OCI-LY3 (cell line): Measurements from ENCODE around the gene RARG.

Experiments
- EZH2phosphoT487 ChIP-seq: fragments of 200-600 bp; shearing (Covaris generic); IDR thresholded peaks from 2 replicates; pipeline ENCODE4 v1.6.1; 2018; ENCODE audit warnings: antibody characterized with exemption, mixed run types, low read depth
- TF ChIP-seq, protein P1 (sequence below): fragments of 200-600, 300-600 bp; sonication (generic); IDR thresholded peaks from 2 replicates; pipeline ENCODE4 v1.5.1; 2014; ENCODE audit warnings: antibody characterized with exemption, low read length, low read depth

DNA sequence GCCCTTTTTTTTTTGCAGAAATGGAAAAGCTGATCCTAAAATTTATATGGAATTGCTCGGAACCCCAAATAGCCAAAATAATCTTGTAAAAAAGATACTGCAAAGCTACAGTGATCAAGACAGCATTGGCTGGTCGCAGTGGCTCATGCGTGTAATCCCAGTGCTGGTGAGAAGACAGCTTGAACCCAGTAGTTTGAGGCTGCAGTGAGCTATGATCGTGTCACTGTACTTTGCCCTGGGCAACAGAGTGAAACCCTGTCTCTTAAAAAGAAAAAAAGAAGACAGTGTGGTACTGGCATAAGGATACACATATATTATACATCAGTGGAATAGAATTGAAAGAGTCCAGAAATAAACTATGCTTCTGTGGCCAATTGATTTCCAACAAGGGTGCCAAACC, 30.4 kb downstream of the RARG start:
- TF ChIP-seq, protein P1, sequence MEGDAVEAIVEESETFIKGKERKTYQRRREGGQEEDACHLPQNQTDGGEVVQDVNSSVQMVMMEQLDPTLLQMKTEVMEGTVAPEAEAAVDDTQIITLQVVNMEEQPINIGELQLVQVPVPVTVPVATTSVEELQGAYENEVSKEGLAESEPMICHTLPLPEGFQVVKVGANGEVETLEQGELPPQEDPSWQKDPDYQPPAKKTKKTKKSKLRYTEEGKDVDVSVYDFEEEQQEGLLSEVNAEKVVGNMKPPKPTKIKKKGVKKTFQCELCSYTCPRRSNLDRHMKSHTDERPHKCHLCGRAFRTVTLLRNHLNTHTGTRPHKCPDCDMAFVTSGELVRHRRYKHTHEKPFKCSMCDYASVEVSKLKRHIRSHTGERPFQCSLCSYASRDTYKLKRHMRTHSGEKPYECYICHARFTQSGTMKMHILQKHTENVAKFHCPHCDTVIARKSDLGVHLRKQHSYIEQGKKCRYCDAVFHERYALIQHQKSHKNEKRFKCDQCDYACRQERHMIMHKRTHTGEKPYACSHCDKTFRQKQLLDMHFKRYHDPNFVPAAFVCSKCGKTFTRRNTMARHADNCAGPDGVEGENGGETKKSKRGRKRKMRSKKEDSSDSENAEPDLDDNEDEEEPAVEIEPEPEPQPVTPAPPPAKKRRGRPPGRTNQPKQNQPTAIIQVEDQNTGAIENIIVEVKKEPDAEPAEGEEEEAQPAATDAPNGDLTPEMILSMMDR, result no peak
- TF ChIP-seq EZH2phosphoT487, result no peak
